Hypothalamus (tissue), 51 donors: ENCODE results near the gene VASH1.

Experiments
- DNase-seq, 51 donors: peaks; one replicate each; lab custom pipeline; 2025; lab: John Stamatoyannopoulos, UW

Gene VASH1

DNA sequence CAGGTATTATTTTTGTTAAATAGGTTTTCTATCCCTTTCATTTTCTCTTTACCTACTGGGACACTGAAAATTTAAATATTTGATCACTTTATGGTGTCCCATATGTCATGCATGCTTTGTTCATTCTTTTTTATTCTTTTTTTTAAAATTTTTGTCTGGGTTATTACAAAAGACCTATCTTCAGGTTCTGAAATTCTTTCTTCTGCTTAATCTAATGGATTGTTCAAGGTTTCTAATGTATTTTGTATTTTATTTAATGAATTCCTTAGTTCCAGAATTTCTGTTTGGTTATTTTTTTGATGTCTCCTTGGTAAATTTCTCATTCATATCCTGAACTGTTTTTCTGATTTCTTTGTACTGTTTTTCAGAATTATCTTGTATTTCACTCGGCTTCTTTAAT lies 20.2 kb upstream of the VASH1 start:
- DNase-seq: no peak

DNA sequence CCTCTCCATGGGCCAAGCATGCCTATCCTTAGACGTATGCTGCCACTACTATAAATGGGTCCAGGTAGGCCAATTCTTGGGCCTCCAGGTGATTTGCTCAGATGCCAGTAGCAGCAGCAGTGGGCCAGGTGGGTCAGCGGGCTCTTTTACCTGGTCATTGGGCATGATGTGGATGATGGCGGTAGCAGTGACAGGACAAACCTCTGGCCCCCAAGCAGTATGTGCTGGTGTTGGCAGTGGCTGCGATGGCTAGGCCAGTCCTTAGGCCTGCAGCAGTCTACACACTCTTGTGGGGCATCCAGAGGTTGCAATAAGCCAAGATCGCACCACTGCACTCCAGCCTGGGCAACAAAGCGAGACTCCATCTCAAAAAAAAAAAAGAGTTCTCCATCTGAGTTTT lies 19.1 kb upstream of the VASH1 start:
- DNase-seq: no peak

DNA sequence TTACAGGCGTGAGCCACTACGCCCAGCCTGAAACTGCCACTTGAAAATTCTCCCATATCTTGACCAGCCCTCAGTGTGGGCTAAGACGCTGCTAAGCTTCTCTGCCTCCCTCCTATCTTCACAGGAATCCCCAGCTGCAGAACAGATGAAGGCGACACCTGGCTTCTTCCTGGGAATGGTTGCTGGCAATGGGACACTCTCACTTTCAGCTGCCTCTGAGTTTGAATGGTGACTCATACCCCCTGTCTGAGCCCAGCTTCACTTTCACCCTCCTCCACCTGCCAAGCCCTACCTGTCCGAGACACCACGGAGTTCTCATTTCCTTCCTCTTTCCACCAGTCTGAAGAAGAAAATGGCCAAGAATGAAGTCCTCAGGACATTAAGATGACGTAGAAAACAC lies 18.3 kb upstream of the VASH1 start:
- DNase-seq: no peak

- DNase-seq: peak in 21 of 51 donors; percentile 25 to 81 (median 62)
These were observed 8.5 kb upstream of the VASH1 start for GRCh38 chr14:76752744-76753143.

DNA sequence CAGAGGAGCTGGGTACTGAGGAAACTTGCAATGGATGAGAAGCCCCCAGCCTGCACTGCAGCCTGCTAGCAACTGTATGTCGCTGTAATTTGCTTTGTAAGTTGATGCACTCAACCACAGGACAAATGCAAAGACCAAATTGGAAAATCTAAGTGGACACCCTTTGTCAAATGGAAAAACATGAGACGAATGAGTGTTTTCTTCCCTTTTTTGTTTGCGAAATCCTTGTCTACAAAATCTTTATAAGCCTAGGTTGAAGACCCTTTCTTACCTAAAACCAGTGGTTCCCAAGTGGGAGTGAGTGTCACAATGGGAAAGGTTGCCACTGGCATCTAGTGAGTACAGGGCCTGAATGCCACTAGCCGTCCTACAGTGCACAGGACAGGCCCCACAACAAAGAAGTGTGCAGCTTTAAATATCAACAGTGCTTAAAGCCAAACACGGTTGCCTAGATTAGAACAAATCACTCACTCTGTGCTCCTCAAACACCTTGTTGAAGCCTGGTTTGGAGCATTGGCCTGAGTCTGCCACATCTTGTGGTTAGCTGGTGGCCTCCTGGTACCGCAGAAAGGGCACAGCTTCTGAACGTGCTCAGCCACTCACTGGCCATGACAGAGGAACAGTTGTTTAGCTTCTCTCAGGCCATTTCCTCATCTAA lies 7.6 kb upstream of the VASH1 start:
- no peak for DNase-seq

GRCh38 chr14:76754586-76754985 lies 6.7 kb upstream of the VASH1 start:
- no peak for DNase-seq

DNA sequence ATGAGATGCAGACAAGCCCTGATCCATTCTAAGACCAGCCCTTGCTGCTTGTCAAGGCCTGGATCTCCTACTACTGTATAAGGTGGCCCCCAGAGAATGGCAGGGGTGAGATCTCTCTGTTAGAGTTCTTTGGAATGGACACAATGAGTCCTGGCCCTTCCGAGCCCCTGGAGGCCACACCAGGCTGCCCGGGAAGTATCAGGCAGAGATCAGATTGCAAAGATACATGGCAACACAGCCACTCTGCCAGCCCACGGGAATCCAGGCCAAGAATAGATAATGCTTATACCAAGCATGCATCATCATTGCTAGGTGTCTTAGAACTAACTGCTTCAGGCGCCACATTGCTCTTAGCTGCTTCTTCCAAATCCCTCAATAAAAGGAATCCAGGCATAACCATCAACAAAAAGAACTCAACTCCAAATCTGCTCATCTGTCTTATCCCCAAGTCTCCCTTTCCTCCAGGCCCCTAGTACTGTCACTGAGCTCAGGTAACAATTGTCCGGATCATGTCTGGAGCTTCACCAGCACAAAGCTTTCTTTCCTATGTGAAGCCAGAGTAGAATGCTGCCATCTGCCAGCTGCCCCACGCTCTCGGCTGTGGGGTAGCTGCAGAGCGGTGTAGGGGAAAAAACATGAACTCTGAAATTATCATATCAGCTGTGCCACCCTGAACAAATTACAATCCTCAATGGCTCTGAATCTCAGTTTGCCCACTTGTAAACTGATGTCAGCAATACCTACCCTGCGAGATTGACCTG lies 5.5 kb upstream of the VASH1 start:
- peak in 1 of 51 donors; percentile 56 for DNase-seq

DNA sequence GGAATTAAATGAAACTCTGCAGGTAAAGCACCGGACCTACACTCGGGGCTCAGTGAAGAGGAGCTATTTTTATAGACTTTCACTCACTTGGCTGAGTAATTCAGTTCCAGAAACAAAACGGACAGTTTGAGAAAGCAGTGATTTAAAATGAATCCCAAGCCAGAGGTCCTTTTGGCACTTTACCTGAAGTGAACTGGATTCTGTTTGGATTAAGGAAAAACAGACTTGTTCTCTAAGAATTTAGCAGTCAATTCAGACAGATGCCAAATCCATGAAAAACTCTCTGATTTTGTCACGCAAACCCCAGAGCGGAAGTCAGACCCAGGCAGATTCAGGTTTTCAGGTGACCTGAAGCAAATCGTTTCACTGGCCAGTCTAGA lies 4.9 kb upstream of the VASH1 start:
- no peak for DNase-seq

GRCh38 chr14:76759589-76759988 lies 1.7 kb upstream of the VASH1 start:
- DNase-seq: no peak

GRCh38 chr14:76760331-76761135 lies 735 bp upstream of the VASH1 start:
- no peak for DNase-seq

DNA sequence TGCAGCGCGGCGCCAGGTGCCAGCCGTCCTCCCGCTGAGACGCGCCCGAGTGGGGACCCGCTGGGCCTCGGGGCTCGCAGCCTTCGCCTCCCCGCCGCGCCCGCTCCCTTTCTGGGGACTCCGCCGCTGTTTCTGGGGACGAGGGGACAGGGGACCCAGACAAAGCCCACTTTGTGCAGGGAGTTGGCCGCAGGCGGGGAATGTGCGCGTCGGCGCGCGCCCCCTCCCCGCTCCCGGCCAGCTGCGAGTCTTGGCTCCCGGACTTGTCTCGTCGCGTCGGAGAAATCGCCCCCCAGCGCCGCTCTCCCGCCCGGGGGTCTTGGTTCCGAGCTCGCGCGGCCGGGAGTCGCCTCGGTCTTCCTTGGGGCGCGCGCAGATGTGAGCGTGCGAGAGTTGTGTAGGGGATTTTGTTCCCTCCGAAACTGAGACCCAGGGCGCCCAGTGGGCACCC lies 717 bp downstream of the VASH1 start:
- DNase-seq: peak in 25 of 51 donors; percentile 33 to 76 (median 58)

GRCh38 chr14:76762411-76763095 lies 1.3 kb downstream of the VASH1 start:
- peak in 2 of 51 donors; percentile 56 to 57 for DNase-seq

- DNase-seq: peak in 9 of 51 donors; percentile 22 to 50 (median 42)
These were observed 2.1 kb downstream of the VASH1 start for GRCh38 chr14:76763096-76764041.

DNA sequence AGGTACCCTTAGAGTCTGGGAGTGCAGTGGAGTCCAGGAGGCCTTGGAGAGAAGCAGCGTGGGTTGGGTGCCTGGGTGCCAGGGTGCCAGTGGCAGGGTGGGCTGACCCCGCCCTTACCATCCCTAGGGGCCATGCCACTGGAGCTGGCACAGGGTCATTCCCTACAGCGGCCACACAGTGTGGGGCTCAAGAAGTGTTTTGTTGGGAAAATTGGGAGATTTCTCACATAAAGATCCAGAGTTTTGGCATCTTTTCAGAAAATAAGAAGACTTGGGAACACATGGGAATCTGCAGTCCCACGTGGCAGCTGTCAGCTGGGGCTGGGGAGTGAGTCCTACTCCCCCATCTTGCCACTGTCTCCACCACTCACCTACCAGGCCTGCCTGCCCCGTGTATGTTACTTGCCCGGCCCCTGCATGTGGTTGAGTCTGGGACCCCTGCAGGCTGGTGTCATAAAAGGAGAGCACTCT lies 4.2 kb downstream of the VASH1 start:
- DNase-seq: no peak

- peak in 30 of 51 donors; percentile 23 to 71 (median 46) for DNase-seq
These were observed 6.7 kb downstream of the VASH1 start for GRCh38 chr14:76767681-76768656.

- DNase-seq: no peak
These were observed 7.6 kb downstream of the VASH1 start for GRCh38 chr14:76768671-76769500.

- DNase-seq: no peak
These were observed 8.5 kb downstream of the VASH1 start for GRCh38 chr14:76769636-76770292.
